CD1c-positive myeloid dendritic cell (primary cell): ENCODE results near the gene GNRH2.
A peak's percentile ranks its signal among the peaks of the same experiment; 100 is the strongest.
"Not testable (repeated sequence)": the region's sequence is repeated elsewhere in the genome, so short reads cannot be mapped to it uniquely, and the experiment has no call there.

Source experiments
- DNase-seq: peaks from one replicate; pipeline ENCODE4 v3.0.0-alpha.2; 2016; ENCODE audit errors: extremely low spot score

The GNRH2 gene

GRCh38 chr20:3042625-3043024 is 797 bp upstream of the GNRH2 start:
- no peak for DNase-seq

GRCh38 chr20:3044336-3044965 is 1.0 kb downstream of the GNRH2 start:
- no peak for DNase-seq

GRCh38 chr20:3045042-3045815 is 1.8 kb downstream of the GNRH2 start:
- DNase-seq: peak; percentile 70

GRCh38 chr20:3045816-3046676 is 2.6 kb downstream of the GNRH2 start, which contains the start of gene MRPS26:
Gene MRPS26 (plus strand): TSS chr20:3046052. CDS start chr20:3046069, 17 bp downstream.
- DNase-seq: peak; percentile 90

- no peak for DNase-seq
Measured at GRCh38 chr20:3046677-3047462, 3.4 kb downstream of the GNRH2 start.

GRCh38 chr20:3047486-3048419 is 4.3 kb downstream of the GNRH2 start:
- peak; percentile 48 for DNase-seq

- DNase-seq: no peak
Measured at GRCh38 chr20:3051385-3052019, 8.1 kb downstream of the GNRH2 start.

- no peak for DNase-seq
Measured at GRCh38 chr20:3059489-3059888, 16.1 kb downstream of the GNRH2 start.

- DNase-seq: not testable (repeated sequence)
Measured at GRCh38 chr20:3064119-3064518, 20.7 kb downstream of the GNRH2 start.

GRCh38 chr20:3067139-3068014 is 24.0 kb downstream of the GNRH2 start:
- DNase-seq: no peak

GRCh38 chr20:3068075-3068474 is 24.7 kb downstream of the GNRH2 start:
- no peak for DNase-seq

GRCh38 chr20:3068986-3069900 is 25.8 kb downstream of the GNRH2 start:
- no peak for DNase-seq

GRCh38 chr20:3070725-3071124 is 27.3 kb downstream of the GNRH2 start:
- no peak for DNase-seq

GRCh38 chr20:3071266-3071609 is 27.8 kb downstream of the GNRH2 start:
- no peak for DNase-seq

- DNase-seq: peak; percentile 51
Measured at GRCh38 chr20:3071610-3072529, 28.4 kb downstream of the GNRH2 start, which contains the start of gene OXT. Gene OXT (plus strand): TSS chr20:3071620. CDS start chr20:3071656, 36 bp downstream.

GRCh38 chr20:3072530-3073250 is 29.3 kb downstream of the GNRH2 start:
- no peak for DNase-seq
